Measurements from ENCODE around the gene EXOC4.

DNA sequence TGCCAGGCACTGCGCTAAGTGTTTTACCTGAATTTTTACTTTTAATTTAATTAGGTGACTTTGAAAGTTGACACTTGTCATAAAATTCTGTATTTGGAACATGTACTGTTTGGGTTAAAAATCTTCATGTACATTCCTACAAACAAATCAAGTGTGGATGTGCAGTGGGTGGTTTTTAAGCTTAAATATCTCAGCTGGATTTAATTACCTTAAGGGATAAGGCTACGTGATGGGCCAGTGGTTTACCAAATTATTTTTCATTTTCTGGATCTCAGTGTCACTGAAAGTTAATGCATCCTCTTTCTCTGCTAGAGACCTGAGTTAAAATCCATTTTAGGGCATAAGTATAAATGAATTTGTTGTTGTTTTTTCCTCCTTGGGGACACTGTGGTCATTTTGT is 51.1 kb downstream of the EXOC4 start:
- TF ChIP-seq, protein P1, sequence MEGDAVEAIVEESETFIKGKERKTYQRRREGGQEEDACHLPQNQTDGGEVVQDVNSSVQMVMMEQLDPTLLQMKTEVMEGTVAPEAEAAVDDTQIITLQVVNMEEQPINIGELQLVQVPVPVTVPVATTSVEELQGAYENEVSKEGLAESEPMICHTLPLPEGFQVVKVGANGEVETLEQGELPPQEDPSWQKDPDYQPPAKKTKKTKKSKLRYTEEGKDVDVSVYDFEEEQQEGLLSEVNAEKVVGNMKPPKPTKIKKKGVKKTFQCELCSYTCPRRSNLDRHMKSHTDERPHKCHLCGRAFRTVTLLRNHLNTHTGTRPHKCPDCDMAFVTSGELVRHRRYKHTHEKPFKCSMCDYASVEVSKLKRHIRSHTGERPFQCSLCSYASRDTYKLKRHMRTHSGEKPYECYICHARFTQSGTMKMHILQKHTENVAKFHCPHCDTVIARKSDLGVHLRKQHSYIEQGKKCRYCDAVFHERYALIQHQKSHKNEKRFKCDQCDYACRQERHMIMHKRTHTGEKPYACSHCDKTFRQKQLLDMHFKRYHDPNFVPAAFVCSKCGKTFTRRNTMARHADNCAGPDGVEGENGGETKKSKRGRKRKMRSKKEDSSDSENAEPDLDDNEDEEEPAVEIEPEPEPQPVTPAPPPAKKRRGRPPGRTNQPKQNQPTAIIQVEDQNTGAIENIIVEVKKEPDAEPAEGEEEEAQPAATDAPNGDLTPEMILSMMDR (conservative IDR thresholded peaks at IDR 0.05): no peak
- no peak for TF ChIP-seq ZFX (IDR thresholded peaks at IDR 0.05)
